Measurements from ENCODE around the gene BRAT1.

BRAT1 gene

DNA sequence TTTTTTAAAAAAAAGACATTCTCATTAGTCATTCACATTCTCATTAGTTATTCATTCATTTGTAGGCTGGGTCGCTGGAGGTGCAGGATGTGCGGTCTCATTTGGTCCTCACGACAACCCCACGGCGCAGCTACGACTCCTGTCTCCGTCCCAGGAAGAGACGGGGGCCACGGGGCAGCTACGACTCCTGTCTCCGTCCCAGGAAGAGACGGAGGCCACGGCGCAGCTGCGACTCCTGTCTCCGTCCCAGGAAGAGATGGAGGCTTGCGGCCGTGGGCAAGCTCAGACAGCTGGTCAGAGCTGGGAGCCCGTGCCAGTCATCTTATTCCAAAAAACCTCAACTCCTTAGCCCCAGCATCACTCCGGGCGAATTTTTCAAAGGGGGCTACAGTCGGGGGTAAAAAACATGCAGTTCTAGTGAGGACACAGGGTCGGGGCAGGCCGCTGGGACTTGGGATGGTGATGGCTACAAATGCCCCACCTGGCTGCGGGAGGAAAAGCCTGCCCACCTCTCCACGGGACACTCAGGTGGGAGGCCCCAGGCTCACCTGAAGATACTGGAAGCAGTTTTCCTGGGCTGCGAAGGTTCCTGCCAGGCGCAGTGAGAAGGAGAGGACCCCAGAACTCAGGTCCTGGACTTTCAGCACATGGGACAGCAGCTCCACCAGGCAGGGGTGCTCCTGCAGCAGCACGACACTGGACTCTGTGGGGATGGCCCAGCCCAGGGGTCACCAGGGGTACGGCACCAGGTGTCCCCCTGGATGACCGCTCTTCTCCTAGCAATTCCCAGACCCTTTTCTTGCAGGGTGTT is 8.3 kb downstream of the BRAT1 start:
- no peak overlapping the region for H3K4me3 ChIP-seq (ENCODE audit: low read length, poor library complexity, severe bottlenecking)
- no peak for TF ChIP-seq EZH2phosphoT487 (IDR thresholded peaks at IDR 0.05; ENCODE audit: borderline replicate concordance)
- TF ChIP-seq, protein P1, sequence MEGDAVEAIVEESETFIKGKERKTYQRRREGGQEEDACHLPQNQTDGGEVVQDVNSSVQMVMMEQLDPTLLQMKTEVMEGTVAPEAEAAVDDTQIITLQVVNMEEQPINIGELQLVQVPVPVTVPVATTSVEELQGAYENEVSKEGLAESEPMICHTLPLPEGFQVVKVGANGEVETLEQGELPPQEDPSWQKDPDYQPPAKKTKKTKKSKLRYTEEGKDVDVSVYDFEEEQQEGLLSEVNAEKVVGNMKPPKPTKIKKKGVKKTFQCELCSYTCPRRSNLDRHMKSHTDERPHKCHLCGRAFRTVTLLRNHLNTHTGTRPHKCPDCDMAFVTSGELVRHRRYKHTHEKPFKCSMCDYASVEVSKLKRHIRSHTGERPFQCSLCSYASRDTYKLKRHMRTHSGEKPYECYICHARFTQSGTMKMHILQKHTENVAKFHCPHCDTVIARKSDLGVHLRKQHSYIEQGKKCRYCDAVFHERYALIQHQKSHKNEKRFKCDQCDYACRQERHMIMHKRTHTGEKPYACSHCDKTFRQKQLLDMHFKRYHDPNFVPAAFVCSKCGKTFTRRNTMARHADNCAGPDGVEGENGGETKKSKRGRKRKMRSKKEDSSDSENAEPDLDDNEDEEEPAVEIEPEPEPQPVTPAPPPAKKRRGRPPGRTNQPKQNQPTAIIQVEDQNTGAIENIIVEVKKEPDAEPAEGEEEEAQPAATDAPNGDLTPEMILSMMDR (conservative IDR thresholded peaks at IDR 0.05; ENCODE audit: low read length): no peak
- no peaks in the 10 kb centered on the region for H3K27me3 ChIP-seq (ENCODE audit: insufficient read depth, low read length, poor library complexity, severe bottlenecking)
- H3K36me3 ChIP-seq (ENCODE audit: insufficient read depth, low read length): peaks cover 43% of the 10 kb centered on the region; the same call in 1 of the 2 replicates
- peaks cover 16% of the 10 kb centered on the region; the same call in 1 of the 2 replicates for H3K79me2 ChIP-seq (ENCODE audit: insufficient read depth, low read length)
- H3K9me3 ChIP-seq (ENCODE audit: insufficient read depth, low read depth, low read length): no peaks in the 10 kb centered on the region
- H3K4me1 ChIP-seq (ENCODE audit: insufficient read depth, low read length, poor library complexity, severe bottlenecking): peaks cover 24% of the 10 kb centered on the region
- H3F3A ChIP-seq (ENCODE audit: low read depth): peaks cover 8% of the 10 kb centered on the region; the same call in 1 of the 2 replicates
- H3K9me2 ChIP-seq (replicated peaks; ENCODE audit: low read depth, low read length): no peaks in the 10 kb centered on the region
- H3K9ac ChIP-seq (ENCODE audit: low read depth, low read length, poor library complexity, severe bottlenecking): no peak overlapping the region
- peaks cover 10% of the 10 kb centered on the region for H4K20me1 ChIP-seq (ENCODE audit: insufficient read depth, low read length, poor library complexity, severe bottlenecking)
- no peak overlapping the region for H2AFZ ChIP-seq (ENCODE audit: low read length)
- no peak overlapping the region for H3K4me2 ChIP-seq (ENCODE audit: low read depth, low read length, poor library complexity, severe bottlenecking)

DNA sequence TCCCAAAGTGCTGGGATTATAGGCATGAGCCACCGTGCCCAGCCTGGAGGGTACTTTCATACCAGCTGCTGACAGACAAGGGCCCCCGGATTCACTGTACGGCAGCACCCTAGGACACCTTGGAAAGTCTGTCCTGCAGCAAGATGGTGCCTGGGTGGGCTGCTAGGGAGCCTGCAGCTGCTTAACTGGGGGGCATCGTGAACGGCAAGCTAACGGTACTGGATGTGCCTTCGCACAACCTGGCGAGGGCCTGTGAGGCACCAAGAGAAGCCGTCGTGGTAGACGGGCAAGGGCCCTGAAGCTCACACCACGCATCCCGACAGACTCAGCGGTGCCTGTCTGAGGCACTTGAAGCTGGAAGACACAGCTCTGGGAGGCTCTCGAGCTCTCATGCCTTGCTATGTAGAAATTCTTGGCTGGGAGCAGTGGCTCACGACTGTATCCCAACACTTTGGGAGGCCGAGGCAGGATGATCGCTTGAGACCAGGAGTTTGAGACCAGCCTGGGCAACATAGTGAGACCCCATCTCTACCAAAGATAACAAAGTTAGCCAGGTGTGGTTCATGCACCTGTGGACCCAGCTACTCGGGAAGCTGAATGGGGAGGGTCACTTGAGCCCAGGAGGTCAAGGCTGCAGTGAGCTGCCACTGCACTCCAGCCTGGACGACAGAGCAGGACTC is 9.4 kb downstream of the BRAT1 start:
- peaks cover 46% of the 10 kb centered on the region; the same call in 1 of the 2 replicates for H3K36me3 ChIP-seq (ENCODE audit: insufficient read depth, low read length)
- no peak overlapping the region for H3K4me3 ChIP-seq (ENCODE audit: low read length, poor library complexity, severe bottlenecking)
- TF ChIP-seq EZH2phosphoT487 (IDR thresholded peaks at IDR 0.05; ENCODE audit: borderline replicate concordance): no peak
- TF ChIP-seq, protein P1 (conservative IDR thresholded peaks at IDR 0.05; ENCODE audit: low read length): no peak
- H3K9ac ChIP-seq (ENCODE audit: low read depth, low read length, poor library complexity, severe bottlenecking): no peak overlapping the region
- H3K4me2 ChIP-seq (ENCODE audit: low read depth, low read length, poor library complexity, severe bottlenecking): no peak overlapping the region
- peaks cover 5% of the 10 kb centered on the region; the same call in 1 of the 2 replicates for H3F3A ChIP-seq (ENCODE audit: low read depth)
- H3K27me3 ChIP-seq (ENCODE audit: insufficient read depth, low read length, poor library complexity, severe bottlenecking): no peaks in the 10 kb centered on the region
- H4K20me1 ChIP-seq (ENCODE audit: insufficient read depth, low read length, poor library complexity, severe bottlenecking): peaks cover 7% of the 10 kb centered on the region
- peaks cover 19% of the 10 kb centered on the region for H3K4me1 ChIP-seq (ENCODE audit: insufficient read depth, low read length, poor library complexity, severe bottlenecking)
- H3K79me2 ChIP-seq (ENCODE audit: insufficient read depth, low read length): peaks cover 7% of the 10 kb centered on the region; the same call in 1 of the 2 replicates
- no peak overlapping the region for H2AFZ ChIP-seq (ENCODE audit: low read length)
- H3K9me2 ChIP-seq (replicated peaks; ENCODE audit: low read depth, low read length): no peaks in the 10 kb centered on the region
- H3K9me3 ChIP-seq (ENCODE audit: insufficient read depth, low read depth, low read length): no peaks in the 10 kb centered on the region

DNA sequence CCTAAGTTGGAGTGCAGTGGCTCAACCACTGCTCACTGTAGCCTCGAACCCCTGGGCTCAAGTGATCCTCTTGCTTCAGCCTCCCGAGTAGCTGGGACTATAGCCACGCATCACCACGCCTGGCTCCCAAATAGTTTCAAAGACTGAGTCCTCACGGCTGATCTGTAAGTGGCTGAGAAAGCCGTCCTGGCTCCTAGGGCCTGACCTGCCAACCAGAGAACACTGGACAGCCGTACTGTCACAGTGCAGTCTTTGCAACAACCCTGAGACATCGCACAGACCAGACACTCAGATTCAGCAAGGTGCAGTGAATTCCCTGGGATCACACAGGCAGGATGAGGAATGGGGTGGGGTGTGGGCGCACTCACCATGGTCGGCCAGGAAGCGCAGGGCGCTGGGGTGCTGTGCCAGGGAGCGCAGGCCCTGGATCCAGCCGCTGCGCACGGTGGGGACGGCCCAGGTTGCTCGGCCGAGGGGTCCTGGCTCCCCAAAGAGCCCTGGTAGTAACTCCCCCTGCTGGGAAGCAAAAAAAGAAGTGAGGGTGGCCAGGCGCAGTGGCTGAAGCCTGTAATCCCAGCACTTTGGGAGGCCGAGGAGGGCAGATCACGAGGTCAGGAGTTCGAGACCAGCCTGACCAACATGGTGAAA is 10.7 kb downstream of the BRAT1 start:
- peaks cover 9% of the 10 kb centered on the region for H3K4me1 ChIP-seq (ENCODE audit: insufficient read depth, low read length, poor library complexity, severe bottlenecking)
- 0 out of 2 replicates have a peak, but pooled peaks cover 3% of the 10 kb centered on the region for H3F3A ChIP-seq (ENCODE audit: low read depth)
- H3K4me3 ChIP-seq (ENCODE audit: low read length, poor library complexity, severe bottlenecking): no peak overlapping the region
- H3K27me3 ChIP-seq (ENCODE audit: insufficient read depth, low read length, poor library complexity, severe bottlenecking): no peaks in the 10 kb centered on the region
- H4K20me1 ChIP-seq (ENCODE audit: insufficient read depth, low read length, poor library complexity, severe bottlenecking): peaks cover 7% of the 10 kb centered on the region
- H3K36me3 ChIP-seq (ENCODE audit: insufficient read depth, low read length): peaks cover 48% of the 10 kb centered on the region; the same call in 1 of the 2 replicates
- H3K79me2 ChIP-seq (ENCODE audit: insufficient read depth, low read length): peaks cover 3% of the 10 kb centered on the region; the same call in 1 of the 2 replicates
- H3K9ac ChIP-seq (ENCODE audit: low read depth, low read length, poor library complexity, severe bottlenecking): no peak overlapping the region
- H3K9me3 ChIP-seq (ENCODE audit: insufficient read depth, low read depth, low read length): no peaks in the 10 kb centered on the region
- no peak overlapping the region for H2AFZ ChIP-seq (ENCODE audit: low read length)
- no peak for TF ChIP-seq EZH2phosphoT487 (IDR thresholded peaks at IDR 0.05; ENCODE audit: borderline replicate concordance)
- TF ChIP-seq, protein P1 (conservative IDR thresholded peaks at IDR 0.05; ENCODE audit: low read length): no peak
- no peak overlapping the region for H3K4me2 ChIP-seq (ENCODE audit: low read depth, low read length, poor library complexity, severe bottlenecking)
- no peaks in the 10 kb centered on the region for H3K9me2 ChIP-seq (replicated peaks; ENCODE audit: low read depth, low read length)

All from Loucy (cell line).